ENCODE results near the gene CRABP2.

The CRABP2 gene

DNA sequence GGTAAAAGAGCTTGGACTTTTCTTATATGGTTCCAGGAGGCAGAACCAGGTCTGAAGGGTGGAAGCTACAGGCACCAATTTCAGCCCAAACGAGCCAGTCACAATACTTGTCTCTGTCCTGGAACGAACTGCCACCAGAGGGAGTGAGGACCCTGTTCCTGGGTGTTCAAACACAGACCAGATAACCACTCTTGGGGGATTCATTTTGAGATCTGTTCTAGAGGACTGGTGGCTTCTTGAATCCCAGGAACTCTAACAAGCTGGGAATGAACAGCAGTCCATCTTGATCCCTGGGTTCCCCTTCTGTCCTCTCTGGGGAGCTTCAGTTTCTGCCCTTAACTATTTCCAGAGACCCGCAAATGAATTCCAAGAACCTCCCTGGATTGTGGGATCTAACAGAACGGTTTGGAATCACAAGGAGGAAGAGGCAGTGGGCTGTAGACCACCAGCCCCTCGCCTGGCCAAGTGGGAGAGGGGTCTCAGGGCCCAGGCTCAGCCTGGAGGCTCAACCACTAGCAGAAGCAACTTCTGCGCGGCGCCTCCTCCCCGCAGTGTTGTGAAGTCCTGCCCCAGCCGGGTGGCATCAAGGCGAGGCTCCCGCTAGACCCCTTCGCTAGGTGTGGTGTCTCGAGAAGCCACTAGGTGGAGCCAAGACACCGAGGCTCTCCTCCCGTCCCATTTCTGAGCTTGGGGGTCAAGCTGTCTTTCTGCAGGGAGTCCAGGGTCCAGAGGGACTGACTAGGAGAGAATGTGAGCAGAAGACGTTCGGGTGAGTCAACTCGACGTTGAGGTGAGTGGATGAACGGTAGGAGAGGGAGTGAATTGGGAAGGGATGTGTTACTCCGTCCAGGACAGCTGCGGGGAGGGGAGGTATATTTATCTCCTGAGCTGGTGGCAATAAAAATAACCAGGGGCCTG lies 16.1 kb downstream of the CRABP2 start:
- DNase-seq: peak; percentile 86

DNA sequence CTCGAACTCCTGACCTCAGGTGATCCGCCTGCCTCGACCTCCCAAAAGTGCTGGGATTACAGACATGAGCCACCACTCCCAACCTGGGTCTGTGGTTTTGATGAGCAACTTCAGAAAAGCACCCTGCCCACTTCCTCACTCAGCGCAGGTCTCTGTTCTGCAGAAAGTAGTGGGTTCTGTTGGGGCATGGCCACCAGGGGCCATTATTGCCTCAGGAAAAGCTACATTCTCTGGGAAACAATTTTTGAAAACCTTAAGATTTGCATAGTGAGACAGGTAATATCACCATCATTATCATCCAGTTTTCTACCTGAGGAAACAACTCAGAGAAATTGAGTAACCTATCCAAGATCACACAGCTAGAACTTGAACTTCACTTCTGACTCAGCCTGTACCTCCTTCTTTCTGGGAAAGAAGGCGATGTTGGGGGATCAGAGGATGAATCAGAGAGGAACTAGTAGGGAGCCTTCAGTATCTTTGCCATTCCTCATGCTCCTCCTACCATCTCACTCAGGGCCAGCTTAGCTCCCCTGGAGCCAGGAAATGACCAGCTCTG lies 21.1 kb downstream of the CRABP2 start:
- peak; percentile 75 for DNase-seq

DNA sequence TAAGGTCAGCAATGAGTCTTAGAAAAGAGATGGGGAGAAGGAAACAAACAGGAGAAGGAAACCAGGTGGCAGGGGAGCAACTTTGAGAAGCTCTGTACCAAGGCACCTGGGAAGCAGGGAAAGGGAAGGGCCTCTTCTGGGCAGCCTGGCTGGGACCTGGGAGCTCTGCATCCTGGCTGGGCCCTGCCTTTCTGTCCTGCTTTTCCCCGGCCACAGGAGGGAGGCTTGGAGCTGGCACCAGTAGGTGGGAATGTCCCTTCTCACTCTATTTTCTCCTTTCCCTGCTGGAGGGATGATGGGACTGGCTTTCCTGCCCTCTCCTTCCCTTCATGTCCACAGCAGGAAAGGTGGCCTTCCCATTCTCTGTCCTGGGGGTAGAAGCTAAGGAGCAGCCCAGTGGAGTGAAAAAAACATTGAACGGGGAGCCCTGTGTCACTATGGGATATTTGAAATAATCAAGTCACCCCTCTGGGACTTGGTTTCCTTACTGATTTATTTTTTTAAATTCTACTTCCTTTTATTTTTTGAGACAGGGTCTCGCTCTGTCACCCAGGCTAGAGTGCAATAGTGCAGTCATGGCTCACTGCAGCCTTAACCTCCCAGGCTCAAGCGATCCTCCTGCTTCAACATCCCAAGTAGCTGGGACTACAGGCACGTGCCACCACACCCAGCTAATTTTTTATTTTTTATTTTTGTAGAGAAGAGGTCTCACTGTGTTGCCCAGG lies 23.1 kb downstream of the CRABP2 start:
- DNase-seq: no peak

DNA sequence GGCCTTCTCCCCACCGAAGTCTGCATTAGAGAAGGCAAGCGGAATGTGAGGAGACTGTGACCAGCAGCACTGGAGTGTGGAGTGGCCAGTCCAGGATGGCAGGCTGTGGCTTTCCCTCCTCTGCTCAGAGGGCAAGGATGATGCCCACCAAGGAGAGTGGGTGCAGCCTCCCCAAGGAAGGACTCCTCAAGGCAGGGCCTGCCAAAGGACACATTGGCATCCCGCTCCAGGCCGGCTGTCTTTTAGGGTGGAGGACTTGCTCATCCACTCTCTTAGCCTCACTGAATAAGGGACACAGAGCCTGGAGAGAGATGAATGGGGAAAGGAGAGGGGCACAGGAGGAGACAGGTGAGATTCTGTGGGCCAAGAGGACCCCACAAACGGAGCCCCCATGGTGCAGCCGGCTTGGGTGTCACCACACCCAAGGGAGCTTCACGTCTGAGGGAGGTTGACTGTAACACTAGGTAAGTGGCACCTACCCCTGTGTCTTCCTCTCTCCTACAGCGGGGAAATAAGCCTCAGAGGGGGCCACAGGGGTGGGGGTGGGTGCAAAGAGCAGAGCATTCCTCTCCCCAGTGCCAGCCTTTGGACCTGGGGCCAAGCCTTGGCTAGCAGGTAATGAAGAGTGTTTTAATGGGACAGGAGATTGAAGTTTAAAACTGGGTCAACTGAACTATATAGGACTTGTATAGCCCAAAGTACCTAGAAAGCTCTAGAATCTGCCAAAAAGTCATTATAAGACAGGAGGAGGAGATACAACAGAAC lies 24.0 kb downstream of the CRABP2 start:
- DNase-seq: no peak

DNA sequence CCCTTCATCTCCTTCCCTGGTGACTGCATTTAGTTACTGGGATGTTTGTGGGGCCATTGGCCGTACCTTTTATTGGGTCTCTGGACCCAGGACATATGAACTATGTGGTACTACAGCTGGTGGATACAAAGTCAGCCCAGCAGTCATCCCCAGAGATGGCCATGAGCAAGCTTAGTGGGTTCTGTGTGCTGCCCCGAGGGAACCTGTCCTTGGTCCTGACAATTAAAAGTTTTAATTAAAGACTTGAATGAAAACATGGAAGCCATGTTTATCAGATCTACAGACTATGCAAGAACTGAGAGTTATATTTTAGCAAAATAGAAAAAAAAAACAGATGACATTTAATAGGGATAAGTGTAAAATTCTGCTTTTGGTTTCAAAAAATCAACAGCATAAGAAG lies 25.3 kb downstream of the CRABP2 start:
- DNase-seq: no peak

DNA sequence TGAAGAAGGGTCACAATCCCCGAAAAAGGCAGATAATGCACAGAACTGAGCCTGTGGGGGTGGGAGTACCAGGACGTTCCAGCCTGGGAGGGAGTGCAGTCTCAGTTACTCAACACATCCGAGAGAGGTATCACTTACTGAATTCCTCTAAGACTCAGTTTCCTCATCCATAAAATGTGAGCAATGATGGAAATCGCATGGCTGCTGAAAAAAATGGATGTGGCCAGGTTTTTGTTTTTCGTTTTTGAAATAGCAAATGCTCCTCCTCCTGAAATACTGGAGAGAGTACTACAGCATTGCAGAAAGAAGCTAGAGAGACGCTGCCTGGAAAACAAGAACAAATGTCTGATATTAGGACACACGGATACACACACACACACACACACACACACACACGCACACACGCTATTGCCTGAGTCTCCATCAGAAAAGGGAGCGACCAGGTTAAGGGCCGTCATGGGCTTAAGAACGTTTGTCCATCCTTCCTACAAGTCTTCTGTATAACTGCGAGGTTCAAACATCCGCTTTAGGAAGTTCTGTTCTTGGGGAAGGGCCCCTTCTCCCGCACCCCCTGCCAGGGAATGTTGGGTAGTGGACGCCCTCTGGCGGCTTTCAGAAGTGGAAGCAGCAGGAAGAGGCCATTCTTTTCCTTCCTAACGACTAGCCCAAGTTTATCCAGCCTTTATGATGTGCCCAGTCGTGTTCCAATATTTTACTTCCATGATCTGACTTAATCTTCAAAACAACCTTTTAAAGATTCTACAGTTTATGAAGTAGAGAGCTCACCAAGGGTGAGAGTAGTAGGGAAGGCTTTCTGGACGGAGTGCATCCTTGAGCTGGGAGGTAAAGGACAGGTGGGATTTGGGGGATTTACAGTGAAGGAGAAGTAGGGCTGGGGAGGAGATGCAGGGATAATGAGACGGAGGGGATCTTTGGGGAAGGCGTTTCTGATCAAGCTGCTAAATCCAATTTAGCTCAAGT lies 27.5 kb downstream of the CRABP2 start:
- peak; percentile 46 for DNase-seq

DNA sequence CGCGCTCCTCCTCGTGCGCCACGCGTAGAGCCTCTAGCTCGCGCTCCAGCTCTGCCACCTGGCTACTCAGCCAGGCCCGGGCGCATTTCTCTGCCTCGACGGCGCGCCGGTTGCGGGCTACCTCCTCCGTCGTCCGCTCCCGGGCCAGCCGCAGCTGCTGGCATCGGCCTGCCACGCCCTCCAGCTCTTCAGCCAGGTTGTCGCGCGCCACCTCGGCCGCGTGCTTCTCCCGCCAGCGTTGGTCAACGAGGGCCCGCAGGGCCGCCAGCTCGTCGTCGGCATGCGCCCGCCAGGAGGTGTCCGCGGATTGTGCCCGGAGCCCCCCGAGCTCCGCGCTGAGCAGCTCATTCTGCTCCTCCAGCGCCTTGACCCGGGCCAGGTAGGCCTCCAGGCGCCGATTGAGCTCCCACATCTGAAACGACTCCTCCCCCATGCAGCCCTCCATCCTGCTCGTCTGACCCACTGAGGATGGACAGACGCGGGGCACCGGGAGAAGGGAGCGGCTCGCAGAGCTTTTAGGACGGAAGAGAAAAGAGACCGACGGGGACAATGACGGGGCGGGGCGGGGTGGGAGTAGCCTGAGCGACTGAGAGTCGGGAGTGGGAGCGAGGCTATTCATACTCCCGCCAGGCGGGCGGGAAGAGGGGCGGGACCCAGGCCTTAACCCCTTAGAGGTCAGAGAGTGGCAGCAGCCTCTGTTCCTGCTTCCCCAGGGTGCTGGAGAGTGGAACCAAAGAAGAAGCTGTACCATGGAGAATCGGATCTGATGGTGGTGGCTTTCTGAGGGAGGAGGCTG lies 28.4 kb downstream of the CRABP2 start, which contains the start of gene NES:
Gene NES, minus strand, starts transcription at position 588 of the 796 bp plus-strand sequence. Its CDS starts 143 bp downstream, at position 445.
- no peak for DNase-seq

DNA sequence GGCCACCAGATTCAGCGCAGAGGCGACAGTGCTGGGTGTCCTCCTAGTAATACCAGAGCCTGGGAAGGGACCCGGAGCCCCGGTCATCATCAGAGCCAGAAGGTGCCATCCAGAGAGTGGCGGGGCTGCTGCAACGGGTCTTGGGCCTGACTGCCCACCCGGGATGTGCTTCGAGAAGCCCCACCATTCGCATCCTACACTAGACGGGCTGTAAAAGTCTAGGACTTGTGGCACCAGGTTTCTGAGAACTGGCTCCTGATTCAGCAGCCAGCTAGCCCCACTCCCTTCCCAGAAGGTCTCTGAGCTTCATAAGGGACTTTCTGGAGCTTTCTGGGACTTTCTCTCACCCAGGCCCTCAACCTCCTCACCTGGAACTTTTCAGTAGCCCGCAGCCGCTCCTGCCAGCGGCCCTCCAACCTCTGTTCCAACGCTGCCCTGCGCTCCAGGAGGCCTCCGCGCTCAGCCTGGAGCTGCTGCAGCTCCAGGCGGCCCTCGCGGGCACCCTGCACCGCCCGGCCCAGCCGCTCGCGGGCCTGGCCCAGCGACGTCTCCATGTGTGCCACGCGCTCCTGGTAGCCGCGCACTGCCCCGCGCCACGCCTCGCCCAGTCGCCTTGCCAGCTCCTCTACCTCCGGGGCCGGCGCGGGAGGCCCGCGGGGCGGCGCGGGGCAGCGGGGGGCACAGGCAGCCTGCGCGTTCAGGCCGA lies 29.1 kb downstream of the CRABP2 start:
- DNase-seq: no peak

DNA sequence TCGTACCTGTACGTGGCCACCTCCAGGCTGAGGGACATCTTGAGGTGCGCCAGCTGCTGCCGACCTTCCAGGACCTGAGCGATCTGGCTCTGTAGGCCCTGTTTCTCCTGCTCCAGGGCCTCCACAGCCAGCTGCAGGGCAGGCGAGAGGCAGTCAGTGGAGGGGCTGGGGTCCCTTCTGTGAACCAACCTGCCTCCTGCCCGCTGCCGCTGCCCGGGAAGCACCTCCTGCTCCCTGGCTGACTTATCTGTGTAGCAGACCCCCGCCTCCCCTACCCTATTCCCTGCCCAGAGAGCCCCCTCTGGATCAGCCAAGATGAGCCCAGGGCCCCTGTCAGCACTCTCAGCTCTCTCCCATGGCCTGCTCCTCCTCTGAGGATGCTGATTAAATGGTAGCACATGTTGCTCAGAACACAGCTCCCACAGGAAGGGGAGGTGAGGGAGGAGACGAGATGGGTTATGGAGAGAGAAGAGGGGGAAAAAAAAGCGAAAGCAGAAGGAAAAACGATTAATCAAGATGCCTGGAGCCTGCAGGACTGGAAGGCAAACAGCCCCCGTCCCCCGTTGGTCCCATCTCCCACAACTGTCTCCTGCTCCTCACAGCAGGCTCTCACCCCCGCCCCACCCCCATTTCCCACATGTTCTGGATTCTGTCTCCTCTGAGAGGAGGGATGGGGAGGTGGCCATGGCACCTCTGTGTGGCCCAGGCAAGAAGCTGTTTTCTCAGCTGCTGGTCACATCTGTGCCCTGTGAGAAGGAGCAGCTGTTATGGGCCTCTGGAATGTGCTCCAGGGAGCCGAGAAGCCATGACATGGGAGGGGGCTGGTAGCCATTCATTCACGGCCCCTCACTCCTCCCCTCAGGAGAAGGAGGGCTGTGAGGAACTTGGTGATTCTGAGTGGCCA lies 29.9 kb downstream of the CRABP2 start:
- DNase-seq: no peak

DNA sequence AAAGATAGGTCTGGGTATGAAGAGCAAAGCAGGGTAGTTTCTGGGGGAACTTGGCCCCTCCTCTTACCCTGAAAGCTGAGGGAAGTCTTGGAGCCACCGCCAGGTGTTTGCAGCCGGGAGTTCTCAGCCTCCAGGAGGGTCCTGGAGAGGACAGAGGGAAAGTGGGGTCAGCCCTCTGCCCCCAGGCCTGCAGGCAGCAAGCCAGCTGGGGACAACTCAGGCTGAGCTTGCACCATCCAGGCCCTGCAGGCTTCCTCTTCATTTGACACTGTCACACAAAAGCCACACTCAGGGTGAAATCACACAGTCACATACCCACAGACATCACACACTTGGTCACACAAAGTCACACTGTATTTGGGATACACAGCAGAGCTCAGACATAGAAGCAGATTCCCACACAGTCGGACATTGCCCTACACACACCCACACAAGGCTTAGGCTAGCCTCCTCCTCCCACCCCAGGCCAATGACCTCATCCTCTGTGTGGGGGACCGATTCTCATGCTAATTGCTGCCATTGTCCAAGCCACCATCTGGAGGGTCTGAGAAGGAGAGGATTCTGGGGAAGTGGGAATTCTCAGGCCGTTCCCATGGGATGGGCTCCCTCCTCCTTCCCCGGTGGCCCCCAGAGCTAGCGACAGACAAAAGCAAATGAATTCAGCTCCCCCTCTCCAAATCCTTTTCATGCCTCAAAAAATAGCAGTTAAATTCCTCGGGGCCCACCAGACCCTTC lies 31.8 kb downstream of the CRABP2 start:
- no peak for DNase-seq

DNA sequence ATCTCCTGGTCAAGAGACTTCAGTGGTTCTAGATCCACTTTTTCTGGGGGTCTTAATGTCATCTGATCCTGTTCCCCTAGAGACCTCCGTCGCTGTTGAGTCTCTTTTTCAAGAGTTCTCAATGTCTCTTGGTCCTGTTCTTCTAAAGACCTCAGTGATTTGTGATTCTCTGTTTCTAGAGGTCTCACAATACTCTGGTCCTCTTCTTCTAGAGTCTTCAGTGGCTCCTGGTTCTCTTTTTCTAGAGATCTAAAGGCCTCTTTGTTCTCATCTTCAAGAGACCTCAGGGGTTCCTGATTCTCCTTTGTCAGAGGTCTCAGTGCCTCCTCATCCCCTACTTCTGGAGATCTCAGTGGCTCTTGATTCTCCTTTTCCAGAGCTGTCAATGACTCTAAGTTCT lies 33.6 kb downstream of the CRABP2 start:
- no peak for DNase-seq

DNA sequence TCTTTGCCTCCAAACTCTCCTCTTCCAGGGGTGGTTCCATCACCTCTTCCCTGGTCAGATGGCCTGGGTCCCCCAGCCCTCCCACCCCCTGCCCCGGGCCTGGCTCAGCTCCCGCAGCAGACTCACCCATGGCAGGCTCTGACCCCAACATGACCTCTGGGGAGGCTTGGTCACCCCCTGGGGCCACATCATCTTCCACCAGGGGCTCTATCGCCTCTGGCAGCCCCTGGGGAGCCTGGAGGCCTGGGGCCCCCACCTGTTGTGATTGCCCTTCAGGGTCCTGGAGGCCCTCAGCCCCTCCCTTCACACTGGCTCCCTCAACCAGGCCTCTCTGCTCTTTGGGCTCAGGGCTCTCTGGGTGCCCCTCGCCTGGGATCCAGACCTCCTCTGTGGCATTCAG lies 34.6 kb downstream of the CRABP2 start:
- DNase-seq: no peak

DNA sequence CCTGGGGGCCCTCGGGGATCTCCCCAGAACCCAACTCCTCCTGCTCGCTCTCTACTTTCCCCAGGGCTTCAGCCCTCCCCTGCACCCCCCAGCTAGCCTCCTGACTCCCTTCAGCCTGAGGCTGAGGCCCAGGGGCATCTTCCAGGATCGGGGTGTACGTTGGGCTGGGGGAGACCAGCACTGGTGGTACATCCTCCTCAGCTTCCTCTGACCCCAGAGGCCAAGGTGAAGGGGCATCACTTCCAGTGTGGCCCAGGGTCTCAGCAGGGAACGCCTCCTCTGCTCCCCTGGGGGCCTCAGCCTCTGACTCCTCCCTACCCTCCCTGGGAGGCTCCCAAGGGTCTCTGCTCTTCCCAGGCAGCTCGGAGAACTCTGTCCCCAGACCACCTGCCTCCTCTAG lies 35.0 kb downstream of the CRABP2 start:
- DNase-seq: no peak

DNA sequence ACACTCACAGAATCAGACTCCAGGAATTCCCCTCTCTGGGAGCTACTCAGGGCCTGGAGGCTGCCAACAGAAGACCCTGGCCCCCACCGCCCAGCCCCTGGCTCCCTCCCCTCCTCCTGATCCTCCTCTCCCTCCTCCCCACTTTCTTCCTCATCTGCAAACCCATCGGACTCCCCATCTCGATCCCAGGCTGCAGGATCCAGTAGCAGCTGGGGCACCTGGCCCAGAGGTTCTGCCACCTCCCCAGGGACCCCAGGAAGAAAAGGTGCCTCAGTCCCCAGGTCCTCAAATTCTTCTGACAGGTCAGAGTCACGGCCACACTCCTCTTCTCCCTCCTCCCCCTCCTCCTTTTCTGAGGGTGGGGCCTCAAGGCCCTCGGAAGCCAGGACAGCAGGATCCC lies 35.6 kb downstream of the CRABP2 start:
- DNase-seq: no peak

DNA sequence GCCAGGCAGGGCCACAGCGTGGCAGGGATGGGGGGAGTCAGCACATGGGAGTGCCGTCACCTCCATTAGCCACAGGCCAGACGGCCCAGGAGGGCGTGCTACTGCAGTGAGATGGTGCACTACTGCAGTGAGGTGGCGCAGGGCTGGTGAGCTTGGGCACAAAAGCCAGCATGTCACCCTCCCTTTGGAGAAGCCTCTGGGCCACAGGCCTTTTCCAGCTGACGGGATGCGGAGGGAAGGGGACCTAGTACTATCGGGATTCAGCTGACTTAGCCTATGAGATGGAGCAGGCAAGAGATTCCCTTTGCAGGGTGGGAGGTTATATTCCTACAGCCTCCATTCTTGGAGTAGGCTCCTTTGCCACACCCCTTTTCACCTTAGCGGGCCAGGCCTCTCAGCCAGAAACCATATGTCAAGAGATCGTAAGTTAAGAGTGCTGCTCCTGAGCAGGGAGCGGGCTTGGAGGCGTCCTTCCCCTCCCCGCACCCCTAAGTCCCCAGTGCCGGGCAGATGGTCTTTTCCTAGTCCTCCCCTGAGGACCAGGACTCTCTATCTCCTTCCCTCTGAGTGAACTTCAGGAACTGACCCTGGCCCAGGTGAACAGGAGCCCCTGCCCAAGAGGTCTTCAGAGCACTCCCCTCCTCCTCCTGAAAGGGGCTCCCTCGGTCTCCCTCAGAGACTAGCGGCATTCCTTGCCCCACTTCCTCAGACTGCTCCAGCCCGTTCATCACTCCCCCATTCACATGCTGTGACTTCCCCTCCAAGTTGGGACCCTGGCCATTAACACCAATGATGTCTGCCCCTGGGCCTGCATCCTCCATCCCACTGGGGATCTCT lies 36.4 kb downstream of the CRABP2 start:
- DNase-seq: no peak

DNA sequence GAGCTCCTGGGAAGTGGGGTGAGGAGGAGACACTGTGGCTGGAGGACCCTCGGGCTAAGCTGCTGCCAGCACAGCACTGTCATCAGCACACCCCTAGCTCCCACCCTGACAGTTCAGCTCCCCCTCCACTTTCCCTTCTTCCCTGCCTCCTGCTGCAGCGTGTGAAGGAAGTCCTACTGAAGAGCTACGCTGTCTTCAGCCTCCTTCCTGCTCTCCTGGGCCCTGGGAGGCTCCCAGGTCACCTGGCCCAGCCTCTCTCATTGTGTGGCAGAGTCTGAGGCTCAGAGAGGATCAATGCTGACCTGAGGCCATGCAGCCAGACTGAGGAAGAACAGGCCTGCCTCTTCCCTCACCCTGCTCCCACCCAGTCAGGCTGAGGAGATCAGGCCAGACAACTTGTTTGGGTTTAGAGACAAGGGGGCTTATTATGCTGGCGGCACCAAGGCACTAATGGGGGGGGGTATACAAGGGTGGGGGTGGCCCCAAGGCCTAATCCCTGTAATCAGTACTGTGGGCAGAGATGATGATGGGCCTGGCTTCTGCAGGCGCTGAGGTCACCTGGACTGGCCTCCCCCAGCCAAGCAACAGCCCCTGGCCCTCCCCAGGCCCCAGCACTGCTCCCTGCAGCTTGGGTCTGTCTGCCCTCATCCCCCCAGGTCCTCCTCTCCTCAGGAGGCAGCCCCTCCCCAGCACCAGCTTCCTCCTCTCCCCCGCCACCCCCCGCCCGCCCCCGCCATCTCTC lies 37.2 kb downstream of the CRABP2 start:
- DNase-seq: no peak

DNA sequence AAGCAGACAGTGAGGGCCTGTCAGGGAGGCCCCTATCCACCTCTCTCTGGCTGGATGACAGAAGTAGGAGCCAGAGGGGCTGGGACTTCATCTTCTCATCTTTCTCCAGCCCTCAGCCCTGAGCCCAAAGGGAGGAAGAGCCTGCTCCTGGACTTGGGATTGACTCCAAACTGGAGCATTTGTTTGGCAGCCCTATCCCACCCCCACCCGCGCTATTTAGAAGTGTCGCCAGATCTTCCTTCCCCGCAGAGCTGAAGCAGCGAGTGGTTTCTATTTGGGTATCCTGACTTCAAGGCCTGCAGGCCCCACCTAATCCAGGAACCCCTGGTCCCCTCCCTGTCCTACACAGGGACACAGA lies 37.8 kb downstream of the CRABP2 start:
- no peak for DNase-seq

All from activated CD4-positive, alpha-beta T cell treated with anti-CD3 and anti-CD28 coated beads, Interleukin-10, Interleukin-2, amounts not matched to agents 100 ng/mL and 50 ng/mL, durations not matched to agents 16 hours and 8 hours (primary cell).